Measurements from ENCODE around the gene FCER2.

The FCER2 gene

DNA sequence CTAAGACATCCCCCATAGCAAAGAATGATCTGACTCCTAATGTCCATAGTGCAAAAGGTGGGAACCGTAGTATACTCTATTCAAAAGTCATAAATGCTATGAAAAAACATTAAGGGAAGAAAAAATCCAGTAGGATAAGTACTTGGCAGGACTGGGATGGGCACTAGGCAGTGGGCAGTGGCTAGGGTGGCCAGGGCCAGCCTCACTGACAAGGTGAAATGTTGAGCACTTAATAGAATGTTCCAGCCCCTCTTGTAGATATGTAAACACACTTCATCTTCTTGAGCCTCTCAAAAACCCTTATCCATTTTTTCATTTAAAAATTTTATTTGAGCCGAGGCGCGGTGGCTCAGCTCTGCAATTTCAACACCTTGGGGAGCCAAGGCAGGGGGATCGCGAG lies 31.4 kb upstream of the FCER2 start:
- no peak for DNase-seq (ENCODE audit: low read depth in 2 of 3, low spot score in 2 of 3)

- DNase-seq (ENCODE audit: low read depth in 2 of 3, low spot score in 2 of 3): no peak
Measured at GRCh38 chr19:7732045-7732444, 30.1 kb upstream of the FCER2 start, which contains the start of gene CLEC4G. Gene CLEC4G, minus strand, starts transcription at chr19:7732110. Its CDS starts 8 bp downstream, at chr19:7732102.

GRCh38 chr19:7731615-7732014 lies 29.7 kb upstream of the FCER2 start:
- no peak for DNase-seq (ENCODE audit: low read depth in 2 of 3, low spot score in 2 of 3)

- DNase-seq (ENCODE audit: low read depth in 2 of 3, low spot score in 2 of 3): no peak
Measured at GRCh38 chr19:7731218-7731595, 29.3 kb upstream of the FCER2 start.

GRCh38 chr19:7730286-7731217 lies 28.6 kb upstream of the FCER2 start:
- no peak for DNase-seq (ENCODE audit: low read depth in 2 of 3, low spot score in 2 of 3)

DNA sequence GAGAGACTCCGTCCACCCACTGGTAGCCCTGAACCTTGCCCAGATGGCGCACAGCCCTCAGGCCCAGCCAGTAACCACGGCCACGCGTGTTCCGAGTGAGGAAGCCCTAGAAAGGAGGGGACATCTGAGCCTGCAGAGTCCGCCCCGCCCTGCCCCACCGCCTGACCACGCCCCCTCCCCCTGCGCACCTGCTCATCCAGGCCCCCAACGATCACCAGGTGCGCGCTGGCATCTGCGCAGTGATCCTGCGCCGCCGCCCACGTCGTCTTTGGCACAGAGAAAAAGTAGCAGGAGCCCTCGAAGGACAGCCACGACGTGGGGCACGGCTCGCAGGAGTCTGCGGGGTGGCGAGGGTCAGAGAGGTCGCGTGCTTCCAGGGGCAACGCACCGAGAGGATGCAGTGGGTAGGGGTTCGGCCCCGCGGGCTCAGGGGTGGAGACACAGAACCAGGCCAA lies 27.9 kb upstream of the FCER2 start:
- DNase-seq (ENCODE audit: low read depth in 2 of 3, low spot score in 2 of 3): no peak

DNA sequence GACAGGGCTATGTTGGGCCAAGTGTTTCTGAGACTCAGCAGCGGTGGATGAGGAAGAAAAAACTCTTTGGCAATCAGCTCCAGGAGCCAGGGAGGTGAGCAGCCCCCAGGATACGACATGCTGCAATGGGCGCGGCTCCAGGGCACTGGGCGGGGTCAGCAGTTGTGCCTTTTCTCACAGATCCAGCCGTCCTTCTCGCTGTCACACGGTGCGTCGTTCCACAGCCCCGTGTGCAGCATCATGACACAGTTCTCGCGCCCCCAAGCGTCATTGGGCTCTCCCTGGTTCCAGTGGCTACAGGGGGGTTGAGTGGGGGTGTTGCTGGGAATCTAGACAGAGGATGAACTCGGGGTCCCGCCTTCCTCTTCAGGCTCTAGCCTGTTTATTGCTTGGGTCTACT lies 27.3 kb upstream of the FCER2 start:
- no peak for DNase-seq (ENCODE audit: low read depth in 2 of 3, low spot score in 2 of 3)

GRCh38 chr19:7725791-7726190 lies 23.9 kb upstream of the FCER2 start:
- no peak for DNase-seq (ENCODE audit: low read depth in 2 of 3, low spot score in 2 of 3)

DNA sequence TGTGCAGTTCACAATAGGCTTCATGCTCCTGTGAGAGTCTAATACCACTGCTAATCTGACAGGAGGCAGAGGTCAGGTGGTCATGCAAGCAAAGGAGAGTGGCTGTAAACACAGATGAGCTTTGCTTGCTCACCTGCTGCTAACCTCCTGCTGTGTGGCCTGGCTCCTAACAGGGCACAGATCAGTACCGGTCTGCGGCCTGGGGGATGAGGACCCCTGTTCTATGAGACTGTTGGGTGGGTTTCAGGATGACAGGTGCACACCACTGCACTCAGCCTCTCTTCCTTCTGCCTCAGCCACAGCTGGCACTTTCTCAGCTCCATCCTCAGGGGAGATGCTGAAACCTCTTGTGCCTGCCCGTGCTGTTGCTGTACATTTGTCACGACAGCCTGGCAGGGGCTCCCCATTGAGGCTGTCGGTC lies 20.3 kb upstream of the FCER2 start:
- DNase-seq (ENCODE audit: low read depth in 2 of 3, low spot score in 2 of 3): no peak

DNA sequence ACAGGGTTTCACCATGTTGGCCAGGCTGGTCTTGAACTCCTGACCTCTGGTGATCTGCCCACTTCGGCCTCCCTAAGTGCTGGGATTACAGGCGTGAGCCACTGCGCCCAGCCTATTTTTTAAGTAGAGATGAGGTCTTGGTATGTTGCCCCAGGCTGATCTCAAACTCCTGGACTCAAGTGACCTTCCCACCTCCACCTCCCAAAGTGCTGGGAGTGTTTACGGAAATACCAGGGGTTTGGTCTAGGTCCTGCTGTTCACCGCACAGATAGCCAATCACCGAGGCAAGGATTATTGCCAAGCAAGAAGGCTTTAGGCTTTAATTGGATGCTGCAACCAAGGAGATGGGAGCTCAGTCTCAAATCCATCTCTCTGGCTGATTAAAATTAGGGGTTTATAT lies 18.4 kb upstream of the FCER2 start:
- DNase-seq (ENCODE audit: low read depth in 2 of 3, low spot score in 2 of 3): no peak

- no peak for DNase-seq (ENCODE audit: low read depth in 2 of 3, low spot score in 2 of 3)
Measured at GRCh38 chr19:7718668-7719067, 16.7 kb upstream of the FCER2 start.

GRCh38 chr19:7716762-7717161 lies 14.8 kb upstream of the FCER2 start:
- DNase-seq (ENCODE audit: low read depth in 2 of 3, low spot score in 2 of 3): no peak

GRCh38 chr19:7715671-7716070 lies 13.7 kb upstream of the FCER2 start:
- no peak for DNase-seq (ENCODE audit: low read depth in 2 of 3, low spot score in 2 of 3)

DNA sequence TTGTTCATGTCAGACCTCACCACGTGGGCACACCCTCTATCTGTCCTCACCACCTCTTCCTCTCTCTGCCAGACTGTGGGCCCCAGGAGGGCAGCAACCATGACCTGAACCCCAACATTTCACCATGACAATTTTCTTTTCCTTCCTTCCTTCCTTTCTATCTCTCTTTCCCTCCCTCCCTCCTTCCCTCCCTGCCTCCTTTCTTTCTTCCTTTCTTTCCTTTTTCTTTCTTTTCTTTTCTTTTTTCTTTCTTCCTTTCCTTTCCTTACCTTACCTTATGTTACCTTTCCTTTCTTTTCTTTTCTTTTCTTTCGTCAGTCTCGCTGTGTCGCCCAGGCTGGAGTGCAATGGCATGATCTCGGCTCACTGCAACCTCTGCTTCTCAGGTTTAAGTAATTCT lies 8.7 kb upstream of the FCER2 start:
- DNase-seq (ENCODE audit: low read depth in 2 of 3, low spot score in 2 of 3): no peak

DNA sequence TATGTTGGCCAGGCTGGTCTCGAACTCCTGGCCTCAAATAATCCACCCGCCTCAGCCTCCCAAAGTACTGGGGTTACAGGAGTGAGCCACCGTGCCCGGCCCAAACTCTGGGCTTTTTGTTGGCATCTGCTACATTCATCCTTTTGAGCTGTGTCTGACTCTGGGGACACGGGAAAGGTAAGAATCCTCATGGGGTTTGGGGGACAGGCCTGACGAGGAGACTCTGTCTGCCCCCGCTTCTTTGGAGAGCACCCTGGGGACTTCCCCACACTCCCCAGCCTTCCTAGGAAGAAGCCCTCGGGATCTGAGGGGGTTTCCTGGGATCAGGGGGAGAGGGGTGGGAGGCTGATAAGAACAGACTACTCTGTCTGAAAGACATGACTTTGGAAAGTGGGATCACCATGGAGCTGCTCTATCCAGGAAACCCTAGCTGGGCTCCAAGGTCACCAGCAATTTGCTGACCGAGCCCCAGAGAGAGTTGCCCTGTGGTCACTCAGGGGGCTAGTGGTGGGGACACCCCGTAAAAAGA lies 8.1 kb upstream of the FCER2 start:
- DNase-seq (ENCODE audit: low read depth in 2 of 3, low spot score in 2 of 3): no peak

GRCh38 chr19:7706955-7707456 lies 5.1 kb upstream of the FCER2 start:
- no peak for DNase-seq (ENCODE audit: low read depth in 2 of 3, low spot score in 2 of 3)

GRCh38 chr19:7706188-7706954 lies 4.4 kb upstream of the FCER2 start:
- no peak for DNase-seq (ENCODE audit: low read depth in 2 of 3, low spot score in 2 of 3)

DNA sequence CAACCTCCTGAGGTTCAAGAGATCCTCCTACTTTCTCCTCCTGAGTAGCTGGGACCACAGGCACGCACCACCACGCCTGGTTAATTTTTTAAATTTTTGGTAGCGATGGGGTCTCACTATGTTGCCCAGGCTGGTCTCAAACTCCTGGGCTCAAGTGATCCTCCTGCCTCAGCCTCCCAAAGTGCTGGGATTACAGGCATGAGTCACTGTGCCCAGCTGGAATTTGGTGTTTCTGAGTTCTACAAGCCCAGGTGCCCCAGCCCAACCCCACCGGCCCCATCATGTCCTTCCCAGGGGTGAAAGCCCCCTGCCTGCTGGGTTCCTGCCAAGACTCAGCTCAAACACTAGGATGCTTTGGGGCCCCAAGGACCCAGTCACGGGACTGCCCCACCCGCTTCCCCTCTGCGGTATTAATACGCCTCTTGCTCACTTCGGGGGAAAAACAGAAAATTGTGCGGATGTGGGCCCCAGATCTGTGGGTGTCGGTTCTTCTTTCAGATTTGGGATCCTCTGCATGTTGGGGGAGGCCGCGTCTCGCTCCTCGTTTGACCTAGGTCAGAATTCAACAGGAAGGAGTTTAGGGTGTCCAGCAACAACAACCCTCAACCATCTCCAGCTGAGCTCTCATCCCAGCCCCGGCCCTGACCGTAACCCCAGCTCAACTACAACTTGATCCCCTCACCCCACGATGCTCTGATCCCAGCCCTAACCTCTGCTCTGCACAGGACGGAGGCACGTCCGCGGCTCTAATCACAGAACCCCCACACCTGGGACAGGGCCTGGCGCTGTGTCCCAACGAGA lies 3.7 kb upstream of the FCER2 start:
- DNase-seq (ENCODE audit: low read depth in 2 of 3, low spot score in 2 of 3): peak; percentile 30 to 57 (median 50)

DNA sequence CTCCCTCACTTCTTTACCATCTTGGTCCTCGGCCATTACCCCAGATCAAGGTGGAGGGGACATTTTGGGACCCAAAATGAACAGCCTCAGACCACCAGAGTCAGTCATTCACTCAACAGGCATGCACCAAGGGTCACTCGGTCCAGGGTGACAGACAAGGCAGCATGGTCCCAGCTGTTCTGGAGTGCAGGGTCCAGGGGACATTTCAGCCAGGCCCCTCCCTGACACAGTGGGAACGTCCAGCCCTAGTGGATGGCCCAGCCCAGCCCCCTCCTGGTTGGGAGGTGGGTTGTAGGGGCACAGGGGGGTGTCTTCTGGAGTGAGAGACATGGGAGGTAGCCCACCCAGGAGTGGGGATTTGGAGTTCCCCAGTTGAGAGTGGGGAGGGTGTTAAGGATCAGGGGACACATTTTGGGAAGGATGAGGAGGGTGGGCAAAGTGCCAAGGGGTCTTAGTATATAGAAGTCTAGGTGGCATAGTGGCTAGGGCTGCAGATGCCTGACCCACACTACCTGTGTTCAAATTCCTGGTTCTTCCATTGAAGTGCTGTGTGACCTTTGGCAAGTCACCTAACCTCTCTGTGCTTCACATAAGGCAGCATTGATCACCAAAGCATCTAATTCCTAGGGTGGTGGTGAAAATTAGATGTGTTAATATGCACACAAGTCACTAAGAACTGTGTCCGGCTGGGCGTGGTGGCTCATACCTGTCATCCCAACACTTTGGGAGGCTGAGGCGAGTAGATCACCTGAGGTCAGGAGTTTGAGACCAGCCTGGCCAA lies 2.5 kb upstream of the FCER2 start:
- DNase-seq (ENCODE audit: low read depth in 2 of 3, low spot score in 2 of 3): no peak

GRCh38 chr19:7703332-7703731 lies 1.4 kb upstream of the FCER2 start:
- DNase-seq (ENCODE audit: low read depth in 2 of 3, low spot score in 2 of 3): no peak

All from activated CD8-positive, alpha-beta memory T cell treated with anti-CD3 and anti-CD28 coated beads for 48 hours (primary cell).